HFFc6 (cell line): ENCODE data around the gene SETBP1. TPM values are rescaled to one million over a fixed set of nuclear protein-coding genes. Genes with fewer than 3 reads are reported as not detected.

Experiments used
- DNase-seq: peaks from one replicate; pipeline ENCODE4 v3.0.0-alpha.2; 2018
- H3K27ac Mint-ChIP-seq: 2 replicates; pipeline ENCODE4 v1.8.0; 2020; ENCODE audit warnings: mild to moderate bottlenecking, mixed read lengths
- H3K27me3 Mint-ChIP-seq: 2 replicates; pipeline ENCODE4 v1.8.0; 2021; ENCODE audit warnings: mild to moderate bottlenecking, moderate library complexity, mixed read lengths; ENCODE audit not compliant: insufficient read depth
- H3K36me3 Mint-ChIP-seq: 2 replicates; pipeline ENCODE4 v1.8.0; 2021; ENCODE audit warnings: low read depth, mixed read lengths
- H3K4me1 Mint-ChIP-seq: 2 replicates; pipeline ENCODE4 v1.8.0; 2020; ENCODE audit warnings: low read depth, mixed read lengths
- H3K4me3 Mint-ChIP-seq: 2 replicates; pipeline ENCODE4 v1.8.0; 2020; ENCODE audit warnings: mild to moderate bottlenecking, moderate library complexity, mixed read lengths
- H3K9me3 Mint-ChIP-seq: 2 replicates; pipeline ENCODE4 v1.8.0; 2020; ENCODE audit warnings: mild to moderate bottlenecking, mixed read lengths
- CTCF ChIP-seq: fragments of 200-600 bp; sonication (generic); IDR thresholded peaks from 2 replicates; pipeline ENCODE4 v1.5.0; 2021; ENCODE audit warnings: antibody characterized with exemption, mild to moderate bottlenecking
- total RNA-seq, 6 experiments: library from RNA; stranded (reverse); fragmentation: NEBNext Ultra II Directional; extraction: Animal tissue kit (Norgen Biotek cat#: 25700); gene quantifications; 2 replicates in 1 of 6; 3 replicates in 5 of 6; pipeline ENCODE4 v1.2.3, GENCODE V29; 2021

SETBP1 gene
- total RNA-seq, 6 experiments from 2014 or later: 0.03 to 0.40 (median 0.09) TPM

GRCh38 chr18:44652722-44653121 is 28.0 kb upstream of the SETBP1 start:
- H3K9me3 Mint-ChIP-seq: no peaks in the 10 kb centered on the region; the same call in 1 of the 2 replicates
- no peak for DNase-seq
- H3K36me3 Mint-ChIP-seq: no peaks in the 10 kb centered on the region
- no peak overlapping the region for H3K4me3 Mint-ChIP-seq
- H3K4me1 Mint-ChIP-seq: peaks cover 17% of the 10 kb centered on the region; the same call in 1 of the 2 replicates
- no peak for TF ChIP-seq CTCF
- no peak overlapping the region for H3K27ac Mint-ChIP-seq
- H3K27me3 Mint-ChIP-seq: no peaks in the 10 kb centered on the region

- Mint-ChIP-seq H3K9me3 (no peaks in the 10 kb centered on the region; the same call in 1 of the 2 replicates), H3K4me1 (peaks cover 17% of the 10 kb centered on the region; the same call in 1 of the 2 replicates), H3K27me3 (no peaks in the 10 kb centered on the region), H3K27ac (no peak overlapping the region; the same call in 1 of the 2 replicates), H3K36me3 (no peaks in the 10 kb centered on the region), H3K4me3 (no peak overlapping the region; the same call in 1 of the 2 replicates)
- no peak for TF ChIP-seq CTCF
- DNase-seq: peak; percentile 70
Observed at GRCh38 chr18:44654573-44654972, 26.1 kb upstream of the SETBP1 start.

GRCh38 chr18:44655435-44655834 is 25.3 kb upstream of the SETBP1 start:
- Mint-ChIP-seq H3K9me3 (no peaks in the 10 kb centered on the region; the same call in 1 of the 2 replicates), H3K27me3 (no peaks in the 10 kb centered on the region; the same call in 1 of the 2 replicates), H3K4me1 (peaks cover 17% of the 10 kb centered on the region; the same call in 1 of the 2 replicates), H3K27ac (no peak overlapping the region), H3K36me3 (no peaks in the 10 kb centered on the region), H3K4me3 (no peak overlapping the region)
- TF ChIP-seq CTCF: no peak
- no peak for DNase-seq

- H3K36me3 Mint-ChIP-seq: no peaks in the 10 kb centered on the region
- no peak for DNase-seq
- H3K27ac Mint-ChIP-seq: no peak overlapping the region
- TF ChIP-seq CTCF: no peak
- no peak overlapping the region for H3K4me3 Mint-ChIP-seq
- H3K27me3 Mint-ChIP-seq: peaks cover 1% of the 10 kb centered on the region; the same call in 1 of the 2 replicates
- peaks cover 2% of the 10 kb centered on the region; the same call in 1 of the 2 replicates for H3K4me1 Mint-ChIP-seq
- no peaks in the 10 kb centered on the region for H3K9me3 Mint-ChIP-seq
Observed at GRCh38 chr18:44659771-44660170, 20.9 kb upstream of the SETBP1 start.

- no peak overlapping the region for H3K27ac Mint-ChIP-seq
- H3K4me1 Mint-ChIP-seq: no peaks in the 10 kb centered on the region
- DNase-seq: no peak
- no peak overlapping the region for H3K4me3 Mint-ChIP-seq
- H3K9me3 Mint-ChIP-seq: no peaks in the 10 kb centered on the region
- TF ChIP-seq CTCF: no peak
- H3K27me3 Mint-ChIP-seq: peaks cover 4% of the 10 kb centered on the region; the same call in 1 of the 2 replicates
- no peaks in the 10 kb centered on the region for H3K36me3 Mint-ChIP-seq
Observed at GRCh38 chr18:44668270-44668975, 12.3 kb upstream of the SETBP1 start.
